HEK293 (cell line): Measurements from ENCODE around the gene PGAM5.

Experiments used
- BCL11B ChIP-seq: fragments of 450-650 bp; formaldehyde crosslinking; IDR thresholded peaks from 2 replicates; pipeline ENCODE4 v1.5.1; 2016; ENCODE audit warnings: low read depth, missing biosample characterization, missing genetic modification characterization
- KLF1 ChIP-seq: fragments of 450-650 bp; formaldehyde crosslinking; IDR thresholded peaks from 2 replicates; pipeline ENCODE4 v1.5.1; 2016; ENCODE audit warnings: missing biosample characterization, missing genetic modification characterization
- KLF7 ChIP-seq: fragments of 450-650 bp; formaldehyde crosslinking; IDR thresholded peaks from 2 replicates; pipeline ENCODE4 v1.5.1; 2016; ENCODE audit warnings: missing biosample characterization, missing genetic modification characterization, borderline replicate concordance
- OVOL3 ChIP-seq: fragments of 450-650 bp; formaldehyde crosslinking; IDR thresholded peaks from 2 replicates; pipeline ENCODE4 v1.5.1; 2016; ENCODE audit warnings: missing biosample characterization, missing genetic modification characterization
- TCF7L2 ChIP-seq: IDR thresholded peaks from 2 replicates; pipeline ENCODE4 v1.6.1; 2011; ENCODE audit warnings: low read depth, mild to moderate bottlenecking, inconsistent platforms, low read length, moderate library complexity, borderline replicate concordance
- WT1 ChIP-seq: fragments of 450-650 bp; formaldehyde crosslinking; IDR thresholded peaks from 2 replicates; pipeline ENCODE4 v1.5.1; 2016; ENCODE audit warnings: missing biosample characterization, missing genetic modification characterization
- ZBTB17 ChIP-seq: fragments of 450-650 bp; formaldehyde crosslinking; IDR thresholded peaks from 2 replicates; pipeline ENCODE4 v1.5.1; 2016; ENCODE audit warnings: missing biosample characterization, missing genetic modification characterization
- ZNF302 ChIP-seq: fragments of 450-650 bp; formaldehyde crosslinking; IDR thresholded peaks from 2 replicates; pipeline ENCODE4 v1.5.1; 2016; ENCODE audit warnings: missing biosample characterization, missing genetic modification characterization, low read depth
- ZNF37A ChIP-seq: fragments of 450-650 bp; IDR thresholded peaks from 2 replicates; pipeline ENCODE4 v1.5.1; 2018; ENCODE audit warnings: missing biosample characterization, missing genetic modification characterization
- ZNF391 ChIP-seq: fragments of 450-650 bp; formaldehyde crosslinking; IDR thresholded peaks from 2 replicates; pipeline ENCODE4 v1.5.1; 2016; ENCODE audit warnings: low read depth, missing biosample characterization, missing genetic modification characterization, borderline replicate concordance
- ZNF423 ChIP-seq: fragments of 450-650 bp; formaldehyde crosslinking; IDR thresholded peaks from 2 replicates; pipeline ENCODE4 v1.5.1; 2016; ENCODE audit warnings: missing biosample characterization, missing genetic modification characterization
- ZNF433 ChIP-seq: fragments of 450-650 bp; formaldehyde crosslinking; IDR thresholded peaks from 2 replicates; pipeline ENCODE4 v1.5.1; 2016; ENCODE audit warnings: missing biosample characterization, missing genetic modification characterization, low read depth
- ZNF513 ChIP-seq: fragments of 450-650 bp; IDR thresholded peaks from 2 replicates; pipeline ENCODE4 v1.5.1; 2018; ENCODE audit warnings: missing biosample characterization, missing genetic modification characterization
- ZNF514 ChIP-seq: fragments of 450-650 bp; formaldehyde crosslinking; IDR thresholded peaks from 2 replicates; pipeline ENCODE4 v1.5.1; 2016; ENCODE audit warnings: missing biosample characterization, missing genetic modification characterization
- ZNF629 ChIP-seq: fragments of 450-650 bp; formaldehyde crosslinking; IDR thresholded peaks from 2 replicates; pipeline ENCODE4 v1.5.1; 2017; ENCODE audit warnings: missing biosample characterization, missing genetic modification characterization
- ZNF654 ChIP-seq: fragments of 450-650 bp; formaldehyde crosslinking; IDR thresholded peaks from 2 replicates; pipeline ENCODE4 v1.5.1; 2016; ENCODE audit warnings: low read depth, missing biosample characterization, missing genetic modification characterization
- ZNF664 ChIP-seq: fragments of 450-650 bp; formaldehyde crosslinking; IDR thresholded peaks from 2 replicates; pipeline ENCODE4 v1.5.1; 2016; ENCODE audit warnings: missing biosample characterization, missing genetic modification characterization
- ZNF670 ChIP-seq: fragments of 450-650 bp; formaldehyde crosslinking; IDR thresholded peaks from 2 replicates; pipeline ENCODE4 v1.5.1; 2016; ENCODE audit warnings: missing biosample characterization, missing genetic modification characterization, low read depth
- ZNF707 ChIP-seq: fragments of 450-650 bp; formaldehyde crosslinking; IDR thresholded peaks from 2 replicates; pipeline ENCODE4 v1.5.1; 2016; ENCODE audit warnings: missing biosample characterization, missing genetic modification characterization
- ZNF785 ChIP-seq: fragments of 450-650 bp; formaldehyde crosslinking; IDR thresholded peaks from 2 replicates; pipeline ENCODE4 v1.5.1; 2016; ENCODE audit warnings: missing biosample characterization, missing genetic modification characterization
- ZSCAN16 ChIP-seq: fragments of 450-650 bp; formaldehyde crosslinking; IDR thresholded peaks from 2 replicates; pipeline ENCODE4 v1.5.1; 2016; ENCODE audit warnings: missing biosample characterization, missing genetic modification characterization
- TF ChIP-seq, protein P1 (sequence below): fragments of 450-650 bp; formaldehyde crosslinking; IDR thresholded peaks from 2 replicates; pipeline ENCODE4; 2016; ENCODE audit warnings: missing biosample characterization, missing genetic modification characterization
- TF ChIP-seq, protein P2 (sequence below): fragments of 450-650 bp; formaldehyde crosslinking; IDR thresholded peaks from 2 replicates; pipeline ENCODE4 v1.5.1; 2017; ENCODE audit warnings: missing biosample characterization, missing genetic modification characterization
- TF ChIP-seq, protein P3 (sequence below): fragments of 450-650 bp; formaldehyde crosslinking; IDR thresholded peaks from 2 replicates; pipeline ENCODE4 v1.5.1; 2016; ENCODE audit warnings: missing biosample characterization, missing genetic modification characterization
- TF ChIP-seq, protein P4 (sequence below): fragments of 450-650 bp; formaldehyde crosslinking; conservative IDR thresholded peaks from 2 replicates; pipeline ENCODE4 v1.5.1; 2016; ENCODE audit warnings: low read depth, missing biosample characterization, missing genetic modification characterization
- TF ChIP-seq, protein P5 (sequence below): fragments of 450-650 bp; formaldehyde crosslinking; IDR thresholded peaks from 2 replicates; pipeline ENCODE4 v1.5.1; 2017; ENCODE audit warnings: missing biosample characterization, missing genetic modification characterization

Gene PGAM5

GRCh38 chr12:132687211-132688164, 23.2 kb upstream of the PGAM5 start, which contains the start of the genes POLE and PXMP2 (continued):
- TF ChIP-seq, protein P1, sequence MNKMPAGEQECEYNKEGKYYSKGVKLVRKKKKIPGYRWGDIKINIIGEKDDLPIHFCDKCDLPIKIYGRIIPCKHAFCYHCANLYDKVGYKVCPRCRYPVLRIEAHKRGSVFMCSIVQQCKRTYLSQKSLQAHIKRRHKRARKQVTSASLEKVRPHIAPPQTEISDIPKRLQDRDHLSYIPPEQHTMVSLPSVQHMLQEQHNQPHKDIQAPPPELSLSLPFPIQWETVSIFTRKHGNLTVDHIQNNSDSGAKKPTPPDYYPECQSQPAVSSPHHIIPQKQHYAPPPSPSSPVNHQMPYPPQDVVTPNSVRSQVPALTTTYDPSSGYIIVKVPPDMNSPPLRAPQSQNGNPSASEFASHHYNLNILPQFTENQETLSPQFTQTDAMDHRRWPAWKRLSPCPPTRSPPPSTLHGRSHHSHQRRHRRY (tag by site-specific recombination) = no peak
- TF ChIP-seq ZNF670 (tag by site-specific recombination) (no peak), OVOL3 (no peak), ZNF514 (tag by site-specific recombination) (no peak), ZNF513 (no peak), ZNF629 (tag by site-specific recombination) (no peak; the same call in 1 of the 2 replicates), ZNF664 (tag by site-specific recombination) (no peak), ZNF654 (no peak), ZNF433 (no peak), TCF7L2 (no peak), ZNF391 (no peak), ZNF37A (tag by site-specific recombination) (peak; percentile 61; the same call in 1 of the 2 replicates), ZNF707 (tag by site-specific recombination) (no peak), ZSCAN16 (tag by site-specific recombination) (no peak), KLF7 (tag by site-specific recombination) (peak; percentile 41; the same call in 1 of the 2 replicates), WT1 (peak; percentile 18; the same call in 1 of the 2 replicates), ZNF423 (tag by site-specific recombination) (peak; percentile 37; the same call in 1 of the 2 replicates), BCL11B (tag by site-specific recombination) (no peak), KLF1 (tag by site-specific recombination) (no peak), ZNF785 (no peak), ZNF302 (tag by site-specific recombination) (no peak), ZBTB17 (tag by site-specific recombination) (no peak)
- TF ChIP-seq, protein P2, sequence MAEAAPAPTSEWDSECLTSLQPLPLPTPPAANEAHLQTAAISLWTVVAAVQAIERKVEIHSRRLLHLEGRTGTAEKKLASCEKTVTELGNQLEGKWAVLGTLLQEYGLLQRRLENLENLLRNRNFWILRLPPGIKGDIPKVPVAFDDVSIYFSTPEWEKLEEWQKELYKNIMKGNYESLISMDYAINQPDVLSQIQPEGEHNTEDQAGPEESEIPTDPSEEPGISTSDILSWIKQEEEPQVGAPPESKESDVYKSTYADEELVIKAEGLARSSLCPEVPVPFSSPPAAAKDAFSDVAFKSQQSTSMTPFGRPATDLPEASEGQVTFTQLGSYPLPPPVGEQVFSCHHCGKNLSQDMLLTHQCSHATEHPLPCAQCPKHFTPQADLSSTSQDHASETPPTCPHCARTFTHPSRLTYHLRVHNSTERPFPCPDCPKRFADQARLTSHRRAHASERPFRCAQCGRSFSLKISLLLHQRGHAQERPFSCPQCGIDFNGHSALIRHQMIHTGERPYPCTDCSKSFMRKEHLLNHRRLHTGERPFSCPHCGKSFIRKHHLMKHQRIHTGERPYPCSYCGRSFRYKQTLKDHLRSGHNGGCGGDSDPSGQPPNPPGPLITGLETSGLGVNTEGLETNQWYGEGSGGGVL = no peak
- TF ChIP-seq, protein P3, sequence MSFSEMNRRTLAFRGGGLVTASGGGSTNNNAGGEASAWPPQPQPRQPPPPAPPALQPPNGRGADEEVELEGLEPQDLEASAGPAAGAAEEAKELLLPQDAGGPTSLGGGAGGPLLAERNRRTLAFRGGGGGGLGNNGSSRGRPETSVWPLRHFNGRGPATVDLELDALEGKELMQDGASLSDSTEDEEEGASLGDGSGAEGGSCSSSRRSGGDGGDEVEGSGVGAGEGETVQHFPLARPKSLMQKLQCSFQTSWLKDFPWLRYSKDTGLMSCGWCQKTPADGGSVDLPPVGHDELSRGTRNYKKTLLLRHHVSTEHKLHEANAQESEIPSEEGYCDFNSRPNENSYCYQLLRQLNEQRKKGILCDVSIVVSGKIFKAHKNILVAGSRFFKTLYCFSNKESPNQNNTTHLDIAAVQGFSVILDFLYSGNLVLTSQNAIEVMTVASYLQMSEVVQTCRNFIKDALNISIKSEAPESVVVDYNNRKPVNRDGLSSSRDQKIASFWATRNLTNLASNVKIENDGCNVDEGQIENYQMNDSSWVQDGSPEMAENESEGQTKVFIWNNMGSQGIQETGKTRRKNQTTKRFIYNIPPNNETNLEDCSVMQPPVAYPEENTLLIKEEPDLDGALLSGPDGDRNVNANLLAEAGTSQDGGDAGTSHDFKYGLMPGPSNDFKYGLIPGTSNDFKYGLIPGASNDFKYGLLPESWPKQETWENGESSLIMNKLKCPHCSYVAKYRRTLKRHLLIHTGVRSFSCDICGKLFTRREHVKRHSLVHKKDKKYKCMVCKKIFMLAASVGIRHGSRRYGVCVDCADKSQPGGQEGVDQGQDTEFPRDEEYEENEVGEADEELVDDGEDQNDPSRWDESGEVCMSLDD (tag by site-specific recombination) = no peak
- TF ChIP-seq, protein P4, sequence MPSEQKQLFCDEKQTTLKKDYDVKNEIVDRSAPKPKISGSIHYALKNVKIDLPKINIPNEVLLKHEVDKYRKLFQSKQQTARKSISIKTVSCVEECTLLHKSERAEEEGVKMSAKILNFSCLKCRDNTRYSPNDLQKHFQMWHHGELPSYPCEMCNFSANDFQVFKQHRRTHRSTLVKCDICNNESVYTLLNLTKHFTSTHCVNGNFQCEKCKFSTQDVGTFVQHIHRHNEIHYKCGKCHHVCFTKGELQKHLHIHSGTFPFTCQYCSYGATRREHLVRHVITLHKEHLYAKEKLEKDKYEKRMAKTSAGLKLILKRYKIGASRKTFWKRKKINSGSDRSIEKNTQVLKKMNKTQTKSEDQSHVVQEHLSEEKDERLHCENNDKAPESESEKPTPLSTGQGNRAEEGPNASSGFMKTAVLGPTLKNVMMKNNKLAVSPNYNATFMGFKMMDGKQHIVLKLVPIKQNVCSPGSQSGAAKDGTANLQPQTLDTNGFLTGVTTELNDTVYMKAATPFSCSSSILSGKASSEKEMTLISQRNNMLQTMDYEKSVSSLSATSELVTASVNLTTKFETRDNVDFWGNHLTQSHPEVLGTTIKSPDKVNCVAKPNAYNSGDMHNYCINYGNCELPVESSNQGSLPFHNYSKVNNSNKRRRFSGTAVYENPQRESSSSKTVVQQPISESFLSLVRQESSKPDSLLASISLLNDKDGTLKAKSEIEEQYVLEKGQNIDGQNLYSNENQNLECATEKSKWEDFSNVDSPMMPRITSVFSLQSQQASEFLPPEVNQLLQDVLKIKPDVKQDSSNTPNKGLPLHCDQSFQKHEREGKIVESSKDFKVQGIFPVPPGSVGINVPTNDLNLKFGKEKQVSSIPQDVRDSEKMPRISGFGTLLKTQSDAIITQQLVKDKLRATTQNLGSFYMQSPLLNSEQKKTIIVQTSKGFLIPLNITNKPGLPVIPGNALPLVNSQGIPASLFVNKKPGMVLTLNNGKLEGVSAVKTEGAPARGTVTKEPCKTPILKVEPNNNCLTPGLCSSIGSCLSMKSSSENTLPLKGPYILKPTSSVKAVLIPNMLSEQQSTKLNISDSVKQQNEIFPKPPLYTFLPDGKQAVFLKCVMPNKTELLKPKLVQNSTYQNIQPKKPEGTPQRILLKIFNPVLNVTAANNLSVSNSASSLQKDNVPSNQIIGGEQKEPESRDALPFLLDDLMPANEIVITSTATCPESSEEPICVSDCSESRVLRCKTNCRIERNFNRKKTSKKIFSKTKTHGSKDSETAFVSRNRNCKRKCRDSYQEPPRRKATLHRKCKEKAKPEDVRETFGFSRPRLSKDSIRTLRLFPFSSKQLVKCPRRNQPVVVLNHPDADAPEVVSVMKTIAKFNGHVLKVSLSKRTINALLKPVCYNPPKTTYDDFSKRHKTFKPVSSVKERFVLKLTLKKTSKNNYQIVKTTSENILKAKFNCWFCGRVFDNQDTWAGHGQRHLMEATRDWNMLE (tag by site-specific recombination) = no peak
- TF ChIP-seq, protein P5, sequence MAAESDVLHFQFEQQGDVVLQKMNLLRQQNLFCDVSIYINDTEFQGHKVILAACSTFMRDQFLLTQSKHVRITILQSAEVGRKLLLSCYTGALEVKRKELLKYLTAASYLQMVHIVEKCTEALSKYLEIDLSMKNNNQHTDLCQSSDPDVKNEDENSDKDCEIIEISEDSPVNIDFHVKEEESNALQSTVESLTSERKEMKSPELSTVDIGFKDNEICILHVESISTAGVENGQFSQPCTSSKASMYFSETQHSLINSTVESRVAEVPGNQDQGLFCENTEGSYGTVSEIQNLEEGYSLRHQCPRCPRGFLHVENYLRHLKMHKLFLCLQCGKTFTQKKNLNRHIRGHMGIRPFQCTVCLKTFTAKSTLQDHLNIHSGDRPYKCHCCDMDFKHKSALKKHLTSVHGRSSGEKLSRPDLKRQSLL (tag by site-specific recombination) = peak; percentile 89
